GM21526 (cell line): Measurements from ENCODE around the gene WWOX.

Experiments used
- ATAC-seq: cut with Tn5 transposase; IDR thresholded peaks from one replicate; pipeline ENCODE4 v1.9.1; 2021; ENCODE audit warnings: moderate library complexity; ENCODE audit not compliant: unreplicated experiment, low FRiP score

The WWOX gene

GRCh38 chr16:78982096-78982744, 882.8 kb downstream of the WWOX start:
- no peak for ATAC-seq

- no peak for ATAC-seq
These were observed 884.9 kb downstream of the WWOX start for GRCh38 chr16:78984324-78984723.

- no peak for ATAC-seq
These were observed 885.5 kb downstream of the WWOX start for GRCh38 chr16:78984887-78985464.

- ATAC-seq, result no peak
These were observed 886.5 kb downstream of the WWOX start for GRCh38 chr16:78985716-78986605.

GRCh38 chr16:78987666-78988065, 888.2 kb downstream of the WWOX start:
- no peak for ATAC-seq

GRCh38 chr16:78988361-78988969, 889.0 kb downstream of the WWOX start:
- ATAC-seq, result no peak

GRCh38 chr16:78990309-78990701, 890.9 kb downstream of the WWOX start:
- no peak for ATAC-seq

GRCh38 chr16:78992001-78992400, 892.5 kb downstream of the WWOX start:
- no peak for ATAC-seq

GRCh38 chr16:78993346-78993745, 893.9 kb downstream of the WWOX start:
- ATAC-seq, result no peak

- ATAC-seq, result no peak
These were observed 894.8 kb downstream of the WWOX start for GRCh38 chr16:78994135-78994745.

- no peak for ATAC-seq
These were observed 896.0 kb downstream of the WWOX start for GRCh38 chr16:78995441-78995840.

GRCh38 chr16:78996790-78997189, 897.3 kb downstream of the WWOX start:
- no peak for ATAC-seq

GRCh38 chr16:78998879-78999278, 899.4 kb downstream of the WWOX start:
- ATAC-seq, result no peak

- no peak for ATAC-seq
These were observed 901.9 kb downstream of the WWOX start for GRCh38 chr16:79001156-79001967.

- no peak for ATAC-seq
These were observed 903.7 kb downstream of the WWOX start for GRCh38 chr16:79003026-79003609.

- ATAC-seq, result no peak
These were observed 904.9 kb downstream of the WWOX start for GRCh38 chr16:79004309-79004708.

- ATAC-seq, result no peak
These were observed 905.6 kb downstream of the WWOX start for GRCh38 chr16:79005096-79005495.

- no peak for ATAC-seq
These were observed 906.8 kb downstream of the WWOX start for GRCh38 chr16:79006206-79006605.

GRCh38 chr16:79006765-79007164, 907.3 kb downstream of the WWOX start:
- ATAC-seq, result no peak

GRCh38 chr16:79007614-79008013, 908.2 kb downstream of the WWOX start:
- no peak for ATAC-seq
